Keratinocyte (primary cell): ENCODE data around the gene ARHGAP10. TPM values are rescaled to one million over a fixed set of nuclear protein-coding genes. Genes with fewer than 3 reads are reported as not detected.

Experiments
- DNase-seq: peaks from one replicate; pipeline ENCODE4 v3.0.0-alpha.2; 2011; ENCODE audit warnings: low read depth, missing footprints, low spot score
- FAIRE-seq: peaks from 2 replicates; lab custom pipeline; 2011; peaks lifted over from hg19 to GRCh38; lab: Jason Lieb, UNC
- H2AFZ ChIP-seq: 2 replicates; pipeline ENCODE4 v1.6.0; 2012; ENCODE audit warnings: low read length, control low read depth, inconsistent platforms; ENCODE audit not compliant: control insufficient read depth
- H3K27ac ChIP-seq: 2 replicates; pipeline ENCODE4 v1.5.1; 2011; ENCODE audit warnings: low read length; ENCODE audit not compliant: control insufficient read depth, insufficient read depth
- H3K27me3 ChIP-seq: 3 replicates; pipeline ENCODE4 v1.6.0; 2011; ENCODE audit warnings: low read length; ENCODE audit not compliant: control insufficient read depth, insufficient read depth; ENCODE audit errors: extremely low read depth
- H3K36me3 ChIP-seq, 2 experiments: 2 replicates in 1 of 2; 3 replicates in 1 of 2; pipeline ENCODE4 v1.5.1; 2011; ENCODE audit warnings: low read length in 2 of 2, mild to moderate bottlenecking in 1 of 2; ENCODE audit not compliant: control insufficient read depth in 2 of 2, insufficient read depth in 2 of 2; ENCODE audit errors: extremely low read depth in 1 of 2
- H3K4me1 ChIP-seq: 3 replicates; pipeline ENCODE4 v1.5.1; 2011; ENCODE audit warnings: low read length; ENCODE audit not compliant: control insufficient read depth, insufficient read depth; ENCODE audit errors: extremely low read depth
- H3K4me2 ChIP-seq: 3 replicates; pipeline ENCODE4 v1.6.0; 2011; ENCODE audit warnings: low read depth, low read length; ENCODE audit not compliant: control insufficient read depth, insufficient read depth; ENCODE audit errors: extremely low read depth
- H3K4me3 ChIP-seq, 3 experiments: fragments of 200-600 bp in 1 of 3; sonication (generic) in 1 of 3; 2 replicates in 2 of 3; 3 replicates in 1 of 3; pipeline ENCODE4 v1.5.1; 2011 to 2016; ENCODE audit warnings: low read length in 3 of 3, mild to moderate bottlenecking in 3 of 3, control low read depth in 2 of 3, inconsistent platforms in 1 of 3, low read depth in 1 of 3, mixed read lengths in 1 of 3, mixed run types in 1 of 3, moderate library complexity in 1 of 3; ENCODE audit not compliant: control insufficient read depth in 2 of 3, insufficient read depth in 2 of 3; ENCODE audit errors: extremely low read depth in 1 of 3
- H3K79me2 ChIP-seq: 2 replicates; pipeline ENCODE4 v1.6.0; 2012; ENCODE audit warnings: low read length; ENCODE audit not compliant: control insufficient read depth, insufficient read depth
- H3K9ac ChIP-seq: 3 replicates; pipeline ENCODE4 v1.6.0; 2011; ENCODE audit warnings: low read length; ENCODE audit not compliant: control insufficient read depth, insufficient read depth; ENCODE audit errors: extremely low read depth
- H3K9me1 ChIP-seq: 3 replicates; pipeline ENCODE4 v1.6.0; 2011; ENCODE audit warnings: low read length; ENCODE audit not compliant: control insufficient read depth, insufficient read depth; ENCODE audit errors: extremely low read depth
- H3K9me3 ChIP-seq: 2 replicates; pipeline ENCODE4 v1.5.1; 2012; ENCODE audit warnings: low read depth, low read length; ENCODE audit not compliant: control insufficient read depth
- H4K20me1 ChIP-seq: 3 replicates; pipeline ENCODE4 v1.6.0; 2011; ENCODE audit warnings: low read length; ENCODE audit not compliant: control insufficient read depth, insufficient read depth; ENCODE audit errors: extremely low read depth
- CTCF ChIP-seq, 3 experiments: IDR thresholded peaks in 1 of 3; conservative IDR thresholded peaks in 1 of 3; optimal IDR thresholded peaks in 1 of 3; 2 replicates in 2 of 3; 3 replicates in 1 of 3; pipeline versions ENCODE3 to v1.5.1; 2011; ENCODE audit warnings: low read length in 3 of 3, mild to moderate bottlenecking in 3 of 3, moderate library complexity in 2 of 3, control low read depth in 1 of 3, inconsistent platforms in 1 of 3; ENCODE audit not compliant: insufficient read depth in 2 of 3; ENCODE audit errors: extremely low read depth in 1 of 3
- EZH2 ChIP-seq: IDR thresholded peaks from one replicate; pipeline ENCODE4 v1.6.1; 2012; ENCODE audit warnings: inconsistent platforms, mild to moderate bottlenecking, low read length, moderate library complexity
- dilution Hi-C: fragments of 300-500 bp; cut with MboI; formaldehyde crosslinking; loops from one replicate; pipeline ENCODE4 v1.7.0; 2020; ENCODE audit warnings: low sequenced_read_pairs; ENCODE audit not compliant: extremely low pct_ligation_motif_present
- polyA plus RNA-seq, 5 experiments: library from polyadenylated mRNA; depleted of rRNA in 3 of 5; stranded (reverse) in 3 of 5; stranded (forward) in 1 of 5; unstranded in 1 of 5; fragments of >200 nt; gene quantifications; 1 replicate in 1 of 5; 2 replicates in 3 of 5; 3 replicates in 1 of 5; pipeline versions ENCODE4 v1.2.1 to v1.2.3, GENCODE V29; 2011 to 2012; ENCODE audit warnings: missing spikeins in 2 of 5, low read depth in 1 of 5, low replicate concordance in 1 of 5

ARHGAP10 gene
- polyA plus RNA-seq, 1 donor (not counting 4 experiments of a cell fraction or from before 2014, with no cell fraction given): 18.7 TPM

GRCh38 chr4:147941373-147941772 is 209.5 kb downstream of the ARHGAP10 start:
- dilution Hi-C loops: no loop called here
- Histone ChIP-seq H2AFZ (no peak overlapping the region), H3K27ac (no peak overlapping the region), H3K79me2 (no peaks in the 10 kb centered on the region), H3K36me3 (peaks cover 4 to 5% of the 10 kb centered on the region in 2 experiments), H3K4me1 (no peaks in the 10 kb centered on the region), H3K4me3 (no peak overlapping the region), H3K9me3 (no peaks in the 10 kb centered on the region), H3K9ac (no peak overlapping the region), H4K20me1 (no peaks in the 10 kb centered on the region), H3K27me3 (no peaks in the 10 kb centered on the region), H3K4me2 (no peak overlapping the region), H3K9me1 (no peaks in the 10 kb centered on the region)
- TF ChIP-seq CTCF (optimal IDR thresholded peaks at IDR 0.05 in 1 of 3, IDR thresholded peaks at IDR 0.05 in 1 of 3, conservative IDR thresholded peaks at IDR 0.05 in 1 of 3; ENCODE audit: extremely low read depth in 1 of 3, insufficient read depth in 2 of 3, low read length in 3 of 3) (no peak), EZH2 (no peak)
- DNase-seq (no peak), FAIRE-seq (no peak)

GRCh38 chr4:147942729-147943128 is 210.8 kb downstream of the ARHGAP10 start:
- H3K4me3 ChIP-seq: no peak overlapping the region
- H3K27me3 ChIP-seq: no peaks in the 10 kb centered on the region
- H3K27ac ChIP-seq: no peak overlapping the region
- no peaks in the 10 kb centered on the region for H3K9me1 ChIP-seq
- H3K9me3 ChIP-seq: no peaks in the 10 kb centered on the region
- no peak overlapping the region for H2AFZ ChIP-seq
- H3K36me3 ChIP-seq: peaks cover 5% of the 10 kb centered on the region in 2 experiments
- H3K79me2 ChIP-seq: no peaks in the 10 kb centered on the region
- dilution Hi-C loops: no loop called here
- H3K4me1 ChIP-seq: no peaks in the 10 kb centered on the region
- H3K9ac ChIP-seq: no peak overlapping the region
- DNase-seq (no peak), FAIRE-seq (no peak)
- TF ChIP-seq CTCF (optimal IDR thresholded peaks at IDR 0.05 in 1 of 3, IDR thresholded peaks at IDR 0.05 in 1 of 3, conservative IDR thresholded peaks at IDR 0.05 in 1 of 3; ENCODE audit: extremely low read depth in 1 of 3, insufficient read depth in 2 of 3, low read length in 3 of 3): no peak
- TF ChIP-seq EZH2: no peak
- H3K4me2 ChIP-seq: no peak overlapping the region
- H4K20me1 ChIP-seq: no peaks in the 10 kb centered on the region
